HG03139 (cell line): ENCODE results near the gene CYREN.
A peak's percentile ranks its signal among the peaks of the same experiment; 100 is the strongest.
"Not testable (repeated sequence)": the region's sequence is repeated elsewhere in the genome, so short reads cannot be mapped to it uniquely, and the experiment has no call there.

ENCODE experiments used
- ATAC-seq: cut with Tn5 transposase; IDR thresholded peaks from one replicate; pipeline ENCODE4 v1.9.1; 2021; ENCODE audit not compliant: unreplicated experiment

CYREN gene

GRCh38 chr7:135160858-135161653 is 9.5 kb downstream of the CYREN start:
- ATAC-seq: no peak

GRCh38 chr7:135160098-135160857 is 10.2 kb downstream of the CYREN start:
- ATAC-seq: no peak

GRCh38 chr7:135159359-135160085 is 11.0 kb downstream of the CYREN start:
- no peak for ATAC-seq

GRCh38 chr7:135158874-135159273 is 11.6 kb downstream of the CYREN start:
- no peak for ATAC-seq

- no peak for ATAC-seq
Observed at GRCh38 chr7:135158141-135158655, 12.3 kb downstream of the CYREN start.

GRCh38 chr7:135156290-135156689 is 14.2 kb downstream of the CYREN start:
- no peak for ATAC-seq

GRCh38 chr7:135154734-135155133 is 15.8 kb downstream of the CYREN start:
- no peak for ATAC-seq

- no peak for ATAC-seq
Observed at GRCh38 chr7:135152442-135152841, 18.1 kb downstream of the CYREN start.

GRCh38 chr7:135151533-135151932 is 19.0 kb downstream of the CYREN start:
- no peak for ATAC-seq

- ATAC-seq: no peak
Observed at GRCh38 chr7:135151132-135151531, 19.4 kb downstream of the CYREN start.

GRCh38 chr7:135150072-135150782 is 20.3 kb downstream of the CYREN start:
- ATAC-seq: no peak

GRCh38 chr7:135147899-135148721 is 22.4 kb downstream of the CYREN start, which contains the start of gene TMEM140:
TMEM140 (plus strand) TSS chr7:135148072; CDS start chr7:135164442, 16,370 bp downstream.
- ATAC-seq: peak; percentile 70

GRCh38 chr7:135147341-135147898 is 23.1 kb downstream of the CYREN start:
- no peak for ATAC-seq

- ATAC-seq: no peak
Observed at GRCh38 chr7:135143885-135144668, 26.4 kb downstream of the CYREN start.

- no peak for ATAC-seq
Observed at GRCh38 chr7:135129579-135129978, 40.9 kb downstream of the CYREN start.

- no peak for ATAC-seq
Observed at GRCh38 chr7:135128931-135129330, 41.6 kb downstream of the CYREN start.

- ATAC-seq: not testable (repeated sequence)
Observed at GRCh38 chr7:135124631-135125030, 45.9 kb downstream of the CYREN start.

GRCh38 chr7:135121868-135122267 is 48.6 kb downstream of the CYREN start:
- no peak for ATAC-seq

GRCh38 chr7:135117096-135117495 is 53.4 kb downstream of the CYREN start:
- ATAC-seq: no peak
